ENCODE results near the gene THEM5. TPM values are rescaled to one million over a fixed set of nuclear protein-coding genes. Genes with fewer than 3 reads are reported as not detected.

Gene THEM5
- total RNA-seq, 2 donors from 2014 or later: 0.89 TPM; not detected in 1

GRCh38 chr1:151819227-151819835 is 34.2 kb downstream of the THEM5 start:
- Mint-ChIP-seq H3K36me3 (ENCODE audit: low read depth) (peaks cover 7% of the 10 kb centered on the region), H3K27me3 (no peaks in the 10 kb centered on the region), H3K4me3 (peak overlapping the region; percentile 97), H3K4me1 (peaks cover 89% of the 10 kb centered on the region), H3K27ac (peak overlapping the region; percentile 98)
- ATAC-seq: no peak
- no peaks in the 10 kb centered on the region for H3K9me3 ChIP-seq (ENCODE audit: control insufficient read depth, low read length, poor library complexity, severe bottlenecking)
- no peak for DNase-seq

- peak overlapping the region; percentile 98 for H3K27ac Mint-ChIP-seq
- DNase-seq: no peak
- ATAC-seq: no peak
- H3K36me3 Mint-ChIP-seq (ENCODE audit: low read depth): peaks cover 7% of the 10 kb centered on the region
- H3K4me3 Mint-ChIP-seq: peak overlapping the region; percentile 97
- H3K9me3 ChIP-seq (ENCODE audit: control insufficient read depth, low read length, poor library complexity, severe bottlenecking): no peaks in the 10 kb centered on the region
- H3K27me3 Mint-ChIP-seq: no peaks in the 10 kb centered on the region
- peaks cover 90% of the 10 kb centered on the region for H3K4me1 Mint-ChIP-seq
These were observed 36.2 kb downstream of the THEM5 start for GRCh38 chr1:151817353-151817730.

GRCh38 chr1:151816548-151817352 is 36.8 kb downstream of the THEM5 start:
- H3K9me3 ChIP-seq (ENCODE audit: control insufficient read depth, low read length, poor library complexity, severe bottlenecking): no peaks in the 10 kb centered on the region
- ATAC-seq: no peak
- no peak for DNase-seq
- Mint-ChIP-seq H3K4me3 (peak overlapping the region; percentile 97), H3K4me1 (peaks cover 86% of the 10 kb centered on the region), H3K27ac (peak overlapping the region; percentile 98), H3K27me3 (no peaks in the 10 kb centered on the region), H3K36me3 (ENCODE audit: low read depth) (peaks cover 7% of the 10 kb centered on the region)

GRCh38 chr1:151815716-151816327 is 37.7 kb downstream of the THEM5 start:
- ATAC-seq: peak; percentile 87
- Mint-ChIP-seq H3K27ac (peak overlapping the region; percentile 98), H3K27me3 (no peaks in the 10 kb centered on the region), H3K36me3 (ENCODE audit: low read depth) (peaks cover 7% of the 10 kb centered on the region), H3K4me1 (peaks cover 81% of the 10 kb centered on the region), H3K4me3 (peak overlapping the region; percentile 97)
- DNase-seq: peak; percentile 48 to 59 (median 55)
- H3K9me3 ChIP-seq (ENCODE audit: control insufficient read depth, low read length, poor library complexity, severe bottlenecking): no peaks in the 10 kb centered on the region

- DNase-seq (no peak), ATAC-seq (no peak)
- no peaks in the 10 kb centered on the region for H3K9me3 ChIP-seq (ENCODE audit: control insufficient read depth, low read length, poor library complexity, severe bottlenecking)
- peaks cover 8% of the 10 kb centered on the region for H3K36me3 Mint-ChIP-seq (ENCODE audit: low read depth)
- H3K27ac Mint-ChIP-seq: peak overlapping the region; percentile 98
- H3K4me3 Mint-ChIP-seq: peak overlapping the region; percentile 97
- peaks cover 76% of the 10 kb centered on the region for H3K4me1 Mint-ChIP-seq
- H3K27me3 Mint-ChIP-seq: no peaks in the 10 kb centered on the region
These were observed 38.5 kb downstream of the THEM5 start for GRCh38 chr1:151814971-151815545.

- H3K27me3 Mint-ChIP-seq: no peaks in the 10 kb centered on the region
- H3K27ac Mint-ChIP-seq: peak overlapping the region; percentile 98
- peaks cover 73% of the 10 kb centered on the region for H3K4me1 Mint-ChIP-seq
- H3K9me3 ChIP-seq (ENCODE audit: control insufficient read depth, low read length, poor library complexity, severe bottlenecking): no peaks in the 10 kb centered on the region
- peak in 1 of 3 donors; percentile 2 for DNase-seq
- no peak for ATAC-seq
- peak overlapping the region; percentile 97 for H3K4me3 Mint-ChIP-seq
- peaks cover 10% of the 10 kb centered on the region for H3K36me3 Mint-ChIP-seq (ENCODE audit: low read depth)
These were observed 39.1 kb downstream of the THEM5 start for GRCh38 chr1:151814426-151814825.

- peaks cover 13% of the 10 kb centered on the region for H3K36me3 Mint-ChIP-seq (ENCODE audit: low read depth)
- no peak for ATAC-seq
- peaks cover 68% of the 10 kb centered on the region for H3K4me1 Mint-ChIP-seq
- no peaks in the 10 kb centered on the region for H3K9me3 ChIP-seq (ENCODE audit: control insufficient read depth, low read length, poor library complexity, severe bottlenecking)
- DNase-seq: no peak
- H3K27me3 Mint-ChIP-seq: no peaks in the 10 kb centered on the region
- peak overlapping the region; percentile 79 for H3K27ac Mint-ChIP-seq
- H3K4me3 Mint-ChIP-seq: peak overlapping the region; percentile 43
These were observed 40.1 kb downstream of the THEM5 start for GRCh38 chr1:151813271-151813977.

GRCh38 chr1:151811181-151811580 is 42.3 kb downstream of the THEM5 start:
- peaks cover 55% of the 10 kb centered on the region for H3K4me1 Mint-ChIP-seq
- ATAC-seq (no peak), DNase-seq (no peak)
- peak overlapping the region; percentile 79 for H3K27ac Mint-ChIP-seq
- H3K27me3 Mint-ChIP-seq: no peaks in the 10 kb centered on the region
- no peaks in the 10 kb centered on the region for H3K9me3 ChIP-seq (ENCODE audit: control insufficient read depth, low read length, poor library complexity, severe bottlenecking)
- no peak overlapping the region for H3K4me3 Mint-ChIP-seq
- H3K36me3 Mint-ChIP-seq (ENCODE audit: low read depth): peaks cover 12% of the 10 kb centered on the region

GRCh38 chr1:151809985-151810556 is 43.4 kb downstream of the THEM5 start:
- no peak for DNase-seq
- Mint-ChIP-seq H3K4me1 (peaks cover 46% of the 10 kb centered on the region), H3K4me3 (no peak overlapping the region), H3K27ac (peak overlapping the region; percentile 93), H3K36me3 (ENCODE audit: low read depth) (peaks cover 9% of the 10 kb centered on the region), H3K27me3 (no peaks in the 10 kb centered on the region)
- no peak for ATAC-seq
- no peaks in the 10 kb centered on the region for H3K9me3 ChIP-seq (ENCODE audit: control insufficient read depth, low read length, poor library complexity, severe bottlenecking)

- no peaks in the 10 kb centered on the region for H3K9me3 ChIP-seq (ENCODE audit: control insufficient read depth, low read length, poor library complexity, severe bottlenecking)
- H3K4me1 Mint-ChIP-seq: peaks cover 45% of the 10 kb centered on the region
- peaks cover 9% of the 10 kb centered on the region for H3K36me3 Mint-ChIP-seq (ENCODE audit: low read depth)
- H3K27me3 Mint-ChIP-seq: no peaks in the 10 kb centered on the region
- H3K27ac Mint-ChIP-seq: peak overlapping the region; percentile 93
- H3K4me3 Mint-ChIP-seq: no peak overlapping the region
- DNase-seq (no peak), ATAC-seq (no peak)
These were observed 44.1 kb downstream of the THEM5 start for GRCh38 chr1:151809290-151809984.

- H3K9me3 ChIP-seq (ENCODE audit: control insufficient read depth, low read length, poor library complexity, severe bottlenecking): no peaks in the 10 kb centered on the region
- peaks cover 7% of the 10 kb centered on the region for H3K36me3 Mint-ChIP-seq (ENCODE audit: low read depth)
- peak overlapping the region; percentile 93 for H3K27ac Mint-ChIP-seq
- no peaks in the 10 kb centered on the region for H3K27me3 Mint-ChIP-seq
- H3K4me1 Mint-ChIP-seq: peaks cover 45% of the 10 kb centered on the region
- ATAC-seq (no peak), DNase-seq (no peak)
- no peak overlapping the region for H3K4me3 Mint-ChIP-seq
These were observed 45.7 kb downstream of the THEM5 start for GRCh38 chr1:151807766-151808165.

GRCh38 chr1:151807131-151807530 is 46.4 kb downstream of the THEM5 start:
- H3K27me3 Mint-ChIP-seq: no peaks in the 10 kb centered on the region
- DNase-seq (no peak), ATAC-seq (no peak)
- H3K27ac Mint-ChIP-seq: no peak overlapping the region
- H3K4me3 Mint-ChIP-seq: no peak overlapping the region
- peaks cover 40% of the 10 kb centered on the region for H3K4me1 Mint-ChIP-seq
- no peaks in the 10 kb centered on the region for H3K9me3 ChIP-seq (ENCODE audit: control insufficient read depth, low read length, poor library complexity, severe bottlenecking)
- H3K36me3 Mint-ChIP-seq (ENCODE audit: low read depth): peaks cover 7% of the 10 kb centered on the region

Measured in T-helper 17 cell (primary cell).